ENCODE measurements around the gene TRIM3.

The TRIM3 gene

GRCh38 chr11:6480299-6480914 is 6.7 kb upstream of the TRIM3 start (continued):
- TF ChIP-seq CSRNP3 (CRISPR knock-in tag; IDR thresholded peaks at IDR 0.05) (no peak), ZNF565 (CRISPR knock-in tag; conservative IDR thresholded peaks at IDR 0.05; ENCODE audit: low read depth) (no peak), ZC3H10 (CRISPR knock-in tag; IDR thresholded peaks at IDR 0.05) (no peak), OSR1 (CRISPR knock-in tag; IDR thresholded peaks at IDR 0.05) (no peak), BACH2 (CRISPR knock-in tag; IDR thresholded peaks at IDR 0.05; ENCODE audit: borderline replicate concordance) (no peak), TOX (CRISPR knock-in tag; IDR thresholded peaks at IDR 0.05; ENCODE audit: borderline replicate concordance) (no peak), ZNF70 (CRISPR knock-in tag; IDR thresholded peaks at IDR 0.05) (no peak)

- no peak for ATAC-seq
- TF ChIP-seq ZNF8 (CRISPR knock-in tag; IDR thresholded peaks at IDR 0.05) (no peak), ZFP30 (CRISPR knock-in tag; IDR thresholded peaks at IDR 0.05) (no peak), TCF4 (CRISPR knock-in tag; IDR thresholded peaks at IDR 0.05; ENCODE audit: borderline replicate concordance) (no peak), ARNTL (CRISPR knock-in tag; IDR thresholded peaks at IDR 0.05; ENCODE audit: borderline replicate concordance, low read depth) (no peak), TOX (CRISPR knock-in tag; IDR thresholded peaks at IDR 0.05; ENCODE audit: borderline replicate concordance) (no peak), TSHZ2 (CRISPR knock-in tag; IDR thresholded peaks at IDR 0.05) (no peak), ZNF70 (CRISPR knock-in tag; IDR thresholded peaks at IDR 0.05) (no peak), OSR1 (CRISPR knock-in tag; IDR thresholded peaks at IDR 0.05) (no peak), ISL1 (CRISPR knock-in tag; IDR thresholded peaks at IDR 0.05) (no peak), CSRNP3 (CRISPR knock-in tag; IDR thresholded peaks at IDR 0.05) (no peak), ESRRG (CRISPR knock-in tag; IDR thresholded peaks at IDR 0.05) (no peak), ZNF565 (CRISPR knock-in tag; conservative IDR thresholded peaks at IDR 0.05; ENCODE audit: low read depth) (no peak), GLIS3 (CRISPR knock-in tag; IDR thresholded peaks at IDR 0.05) (no peak), ZFP3 (CRISPR knock-in tag; IDR thresholded peaks at IDR 0.05) (no peak), RARB (CRISPR knock-in tag; IDR thresholded peaks at IDR 0.05) (no peak)
- TF ChIP-seq, protein P1, sequence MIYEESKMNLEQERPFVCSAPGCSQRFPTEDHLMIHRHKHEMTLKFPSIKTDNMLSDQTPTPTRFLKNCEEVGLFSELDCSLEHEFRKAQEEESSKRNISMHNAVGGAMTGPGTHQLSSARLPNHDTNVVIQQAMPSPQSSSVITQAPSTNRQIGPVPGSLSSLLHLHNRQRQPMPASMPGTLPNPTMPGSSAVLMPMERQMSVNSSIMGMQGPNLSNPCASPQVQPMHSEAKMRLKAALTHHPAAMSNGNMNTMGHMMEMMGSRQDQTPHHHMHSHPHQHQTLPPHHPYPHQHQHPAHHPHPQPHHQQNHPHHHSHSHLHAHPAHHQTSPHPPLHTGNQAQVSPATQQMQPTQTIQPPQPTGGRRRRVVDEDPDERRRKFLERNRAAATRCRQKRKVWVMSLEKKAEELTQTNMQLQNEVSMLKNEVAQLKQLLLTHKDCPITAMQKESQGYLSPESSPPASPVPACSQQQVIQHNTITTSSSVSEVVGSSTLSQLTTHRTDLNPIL (CRISPR knock-in tag; IDR thresholded peaks at IDR 0.05; ENCODE audit: low read depth): no peak
- TF ChIP-seq, protein P2, sequence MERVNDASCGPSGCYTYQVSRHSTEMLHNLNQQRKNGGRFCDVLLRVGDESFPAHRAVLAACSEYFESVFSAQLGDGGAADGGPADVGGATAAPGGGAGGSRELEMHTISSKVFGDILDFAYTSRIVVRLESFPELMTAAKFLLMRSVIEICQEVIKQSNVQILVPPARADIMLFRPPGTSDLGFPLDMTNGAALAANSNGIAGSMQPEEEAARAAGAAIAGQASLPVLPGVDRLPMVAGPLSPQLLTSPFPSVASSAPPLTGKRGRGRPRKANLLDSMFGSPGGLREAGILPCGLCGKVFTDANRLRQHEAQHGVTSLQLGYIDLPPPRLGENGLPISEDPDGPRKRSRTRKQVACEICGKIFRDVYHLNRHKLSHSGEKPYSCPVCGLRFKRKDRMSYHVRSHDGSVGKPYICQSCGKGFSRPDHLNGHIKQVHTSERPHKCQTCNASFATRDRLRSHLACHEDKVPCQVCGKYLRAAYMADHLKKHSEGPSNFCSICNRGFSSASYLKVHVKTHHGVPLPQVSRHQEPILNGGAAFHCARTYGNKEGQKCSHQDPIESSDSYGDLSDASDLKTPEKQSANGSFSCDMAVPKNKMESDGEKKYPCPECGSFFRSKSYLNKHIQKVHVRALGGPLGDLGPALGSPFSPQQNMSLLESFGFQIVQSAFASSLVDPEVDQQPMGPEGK (CRISPR knock-in tag; IDR thresholded peaks at IDR 0.05; ENCODE audit: borderline replicate concordance): no peak
Measured at GRCh38 chr11:6476571-6476970, 2.8 kb upstream of the TRIM3 start.

- no peak for ATAC-seq
- TF ChIP-seq ZC3H10 (CRISPR knock-in tag; IDR thresholded peaks at IDR 0.05): no peak
- no peak for TF ChIP-seq ZNF70 (CRISPR knock-in tag; IDR thresholded peaks at IDR 0.05)
- no peak for TF ChIP-seq ZNF565 (CRISPR knock-in tag; conservative IDR thresholded peaks at IDR 0.05; ENCODE audit: low read depth)
- TF ChIP-seq TSHZ2 (CRISPR knock-in tag; IDR thresholded peaks at IDR 0.05): no peak
- TF ChIP-seq, protein P2 (CRISPR knock-in tag; IDR thresholded peaks at IDR 0.05; ENCODE audit: borderline replicate concordance): no peak
Measured at GRCh38 chr11:6475936-6476335, 2.2 kb upstream of the TRIM3 start.

Measured in SK-N-SH treated with all-trans-retinoic acid at 6 μM for 48 hours (cell line).